Gastrocnemius medialis (tissue), 4 donors: ENCODE data around the gene CRHBP.

Experiments used
- CTCF ChIP-seq, 5 experiments: fragments of 450-650 bp in 3 of 5; fragments of 200-600 bp in 2 of 5; sonication (generic) in 2 of 5; IDR thresholded peaks in 4 of 5; conservative IDR thresholded peaks in 1 of 5; 1 replicate in 4 of 5; 2 replicates in 1 of 5; pipeline ENCODE4 v1.5.1; 2016 to 2019; ENCODE audit warnings: antibody characterized with exemption in 5 of 5, mild to moderate bottlenecking in 3 of 5, moderate library complexity in 3 of 5
- POLR2A ChIP-seq, 2 donors: fragments of 450-650 bp; IDR thresholded peaks; one replicate each; pipeline ENCODE4 v1.6.1; 2017; ENCODE audit warnings: antibody characterized with exemption in 2 of 2, mild to moderate bottlenecking in 2 of 2, moderate library complexity in 2 of 2

DNA sequence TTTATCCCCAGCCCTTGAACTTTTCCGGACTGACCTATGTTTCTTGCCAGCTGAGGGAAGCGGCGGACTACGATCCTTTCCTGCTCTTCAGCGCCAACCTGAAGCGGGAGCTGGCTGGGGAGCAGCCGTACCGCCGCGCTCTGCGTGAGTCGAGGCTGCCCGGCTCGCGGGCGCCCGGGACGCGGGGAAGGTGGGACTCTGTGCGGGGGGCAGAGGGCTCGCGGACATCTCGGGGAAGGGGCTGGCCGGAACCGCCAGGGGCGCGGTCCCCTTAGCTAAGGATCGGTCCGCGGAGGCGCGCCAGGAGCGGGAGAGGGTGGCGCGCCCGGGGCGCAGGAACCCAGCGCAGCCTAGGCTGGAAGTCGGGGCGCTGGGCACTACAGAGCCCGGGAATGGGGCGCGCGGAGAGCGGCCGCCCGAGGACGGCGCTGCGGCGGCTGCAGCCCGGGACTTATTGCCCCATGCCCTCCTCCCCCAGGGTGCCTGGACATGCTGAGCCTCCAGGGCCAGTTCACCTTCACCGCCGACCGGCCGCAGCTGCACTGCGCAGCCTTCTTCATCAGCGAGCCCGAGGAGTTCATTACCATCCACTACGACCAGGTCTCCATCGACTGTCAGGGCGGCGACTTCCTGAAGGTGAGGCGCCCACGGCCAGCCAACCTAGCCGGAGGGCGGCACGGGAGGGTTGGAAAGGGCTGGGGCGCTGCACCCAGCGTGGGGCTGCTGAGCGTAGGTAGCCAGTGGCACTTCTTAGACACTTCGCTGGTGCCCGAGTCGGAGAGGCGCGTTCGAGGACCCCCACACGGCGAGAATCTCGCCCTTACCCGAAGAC lies 922 bp downstream of the CRHBP start:
- no peak for TF ChIP-seq CTCF (IDR thresholded peaks at IDR 0.05 in 4 of 5, conservative IDR thresholded peaks at IDR 0.05 in 1 of 5)
- no peak for TF ChIP-seq POLR2A (IDR thresholded peaks at IDR 0.05)
